Fibroblast of lung (primary cell): Measurements from ENCODE around the gene RNFT2.

Experiments used
- CTCF ChIP-seq, 2 donors: IDR thresholded peaks in 1 of 2; conservative IDR thresholded peaks in 1 of 2; 1 replicate in 1 of 2; 2 replicates in 1 of 2; pipeline ENCODE4 v1.5.1; 2011 to 2012; ENCODE audit warnings: low read length in 2 of 2, control low read depth in 1 of 2, inconsistent platforms in 1 of 2, low read depth in 1 of 2, mild to moderate bottlenecking in 1 of 2
- EZH2 ChIP-seq: IDR thresholded peaks from 2 replicates; pipeline ENCODE4 v1.5.1; 2012; ENCODE audit warnings: low read length, control low read depth, mild to moderate bottlenecking; ENCODE audit errors: missing control alignments

GRCh38 chr12:116833474-116833873 is 95.4 kb downstream of the RNFT2 start:
- TF ChIP-seq CTCF (conservative IDR thresholded peaks at IDR 0.05 in 1 of 2, IDR thresholded peaks at IDR 0.05 in 1 of 2; ENCODE audit: low read depth in 1 of 2, low read length in 2 of 2) (no peak), EZH2 (no peak)
